OCI-LY1 (cell line): ENCODE data around the gene RALB.

Experiments
- EZH2 ChIP-seq: fragments of 200-600 bp; sonication (generic), shearing (Covaris generic); IDR thresholded peaks from 2 replicates; pipeline ENCODE4 v1.8.0; 2017; ENCODE audit warnings: borderline replicate concordance, mixed run types, mild to moderate bottlenecking, antibody characterized with exemption, low read length, moderate library complexity, mixed read lengths
- TF ChIP-seq, protein P1 (sequence below): fragments of 200-600 bp; sonication (generic), shearing (Covaris generic); IDR thresholded peaks from 2 replicates; pipeline ENCODE4 v1.5.1; 2017; ENCODE audit warnings: mild to moderate bottlenecking, antibody characterized with exemption, low read length, moderate library complexity, mixed read lengths

- TF ChIP-seq, protein P1, sequence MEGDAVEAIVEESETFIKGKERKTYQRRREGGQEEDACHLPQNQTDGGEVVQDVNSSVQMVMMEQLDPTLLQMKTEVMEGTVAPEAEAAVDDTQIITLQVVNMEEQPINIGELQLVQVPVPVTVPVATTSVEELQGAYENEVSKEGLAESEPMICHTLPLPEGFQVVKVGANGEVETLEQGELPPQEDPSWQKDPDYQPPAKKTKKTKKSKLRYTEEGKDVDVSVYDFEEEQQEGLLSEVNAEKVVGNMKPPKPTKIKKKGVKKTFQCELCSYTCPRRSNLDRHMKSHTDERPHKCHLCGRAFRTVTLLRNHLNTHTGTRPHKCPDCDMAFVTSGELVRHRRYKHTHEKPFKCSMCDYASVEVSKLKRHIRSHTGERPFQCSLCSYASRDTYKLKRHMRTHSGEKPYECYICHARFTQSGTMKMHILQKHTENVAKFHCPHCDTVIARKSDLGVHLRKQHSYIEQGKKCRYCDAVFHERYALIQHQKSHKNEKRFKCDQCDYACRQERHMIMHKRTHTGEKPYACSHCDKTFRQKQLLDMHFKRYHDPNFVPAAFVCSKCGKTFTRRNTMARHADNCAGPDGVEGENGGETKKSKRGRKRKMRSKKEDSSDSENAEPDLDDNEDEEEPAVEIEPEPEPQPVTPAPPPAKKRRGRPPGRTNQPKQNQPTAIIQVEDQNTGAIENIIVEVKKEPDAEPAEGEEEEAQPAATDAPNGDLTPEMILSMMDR, result no peak
- no peak for TF ChIP-seq EZH2
Measured at GRCh38 chr2:120314690-120315366, 62.2 kb downstream of the RALB start.
